Measurements from ENCODE around the gene DMBT1.

DMBT1 gene

DNA sequence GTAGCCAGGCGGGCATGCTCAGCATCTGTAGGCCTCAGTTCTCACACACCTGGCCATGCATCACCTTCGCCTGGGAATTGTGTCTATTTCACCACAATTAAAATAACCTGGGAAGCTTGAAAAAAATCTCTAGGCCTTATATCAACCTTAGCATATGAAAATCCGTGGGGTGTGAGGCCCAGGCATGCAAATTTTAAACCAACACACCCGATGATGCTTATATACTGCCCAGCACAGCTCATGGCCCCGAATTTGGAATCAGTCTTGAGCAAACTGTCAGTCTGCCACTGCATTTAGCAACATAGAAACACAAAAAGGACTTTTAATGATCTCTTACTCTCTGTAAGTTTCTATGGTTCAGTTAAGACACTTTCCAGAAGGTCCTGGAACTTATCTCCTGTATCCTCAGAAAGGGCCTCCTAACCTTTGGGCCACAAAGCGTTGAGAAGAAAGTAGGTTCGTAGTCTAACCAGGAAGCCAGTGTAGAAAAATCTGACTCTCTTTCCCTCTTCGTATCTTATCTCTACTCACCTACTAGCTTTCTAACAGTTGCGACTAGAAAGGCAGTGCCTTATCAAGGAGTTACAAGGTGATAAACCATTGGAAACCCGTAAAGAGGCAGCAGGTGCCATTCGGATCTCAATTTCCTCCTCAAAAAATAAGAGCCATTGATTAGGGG is 12.0 kb upstream of the DMBT1 start:
- no peak for DNase-seq (ENCODE audit: low read depth, low spot score)

DNA sequence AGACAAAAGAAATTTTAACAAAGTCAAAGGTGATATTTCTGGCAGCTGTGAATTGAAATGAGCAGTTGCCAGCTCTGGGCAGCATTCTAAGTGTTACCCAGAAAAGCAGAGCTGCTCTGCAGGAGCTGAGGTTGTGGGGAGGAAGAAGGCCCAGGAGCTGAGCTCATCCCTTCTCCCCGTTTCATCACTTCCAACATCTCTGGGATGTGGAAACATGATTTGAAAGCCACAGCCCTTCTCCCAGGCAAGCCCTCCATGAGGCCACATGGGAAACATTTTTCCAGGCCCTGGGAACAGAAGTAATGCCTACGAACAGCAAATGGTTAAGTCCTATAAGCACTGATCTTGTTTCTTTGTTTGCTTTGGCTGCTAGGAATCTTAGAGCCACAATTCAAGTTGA is 10.9 kb upstream of the DMBT1 start:
- DNase-seq (ENCODE audit: low read depth, low spot score), result no peak

DNA sequence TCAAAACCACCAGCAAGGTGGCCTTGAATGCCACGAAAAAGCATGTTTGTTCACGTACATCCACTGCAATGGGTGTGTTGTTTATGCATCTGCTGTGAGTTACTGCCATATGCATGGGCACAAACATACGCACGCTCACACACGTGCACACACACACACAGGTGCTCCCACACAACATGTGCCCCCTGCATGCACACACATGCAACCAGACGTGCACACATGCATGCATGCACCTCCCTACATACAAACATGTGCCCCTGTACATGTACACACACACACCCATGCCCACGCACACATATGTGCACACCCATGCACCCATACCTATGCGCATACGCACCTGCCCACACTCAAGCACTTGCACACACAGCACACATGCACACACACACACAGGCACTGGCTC is 10.1 kb upstream of the DMBT1 start:
- DNase-seq (ENCODE audit: low read depth, low spot score), result no peak

DNA sequence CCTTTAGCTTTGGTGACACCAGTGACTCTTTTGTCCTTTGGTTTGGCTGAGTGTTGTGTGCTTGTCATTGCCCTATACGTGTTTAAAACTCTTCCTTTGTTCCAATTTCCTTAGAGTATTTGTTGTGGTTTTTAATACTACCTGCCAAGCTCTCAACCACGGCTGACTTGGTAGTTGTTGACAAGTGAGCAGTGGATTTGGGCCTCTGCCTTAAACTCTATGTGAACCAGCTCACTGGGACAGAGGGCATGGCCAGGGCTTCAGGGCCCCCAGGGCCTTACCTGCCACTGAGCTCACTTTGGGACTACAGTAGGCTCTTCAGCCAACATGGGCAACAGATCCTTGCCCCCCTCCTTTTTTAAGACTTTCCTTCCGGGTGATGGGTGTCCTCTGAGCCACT is 9.6 kb upstream of the DMBT1 start:
- no peak for DNase-seq (ENCODE audit: low read depth, low spot score)

DNA sequence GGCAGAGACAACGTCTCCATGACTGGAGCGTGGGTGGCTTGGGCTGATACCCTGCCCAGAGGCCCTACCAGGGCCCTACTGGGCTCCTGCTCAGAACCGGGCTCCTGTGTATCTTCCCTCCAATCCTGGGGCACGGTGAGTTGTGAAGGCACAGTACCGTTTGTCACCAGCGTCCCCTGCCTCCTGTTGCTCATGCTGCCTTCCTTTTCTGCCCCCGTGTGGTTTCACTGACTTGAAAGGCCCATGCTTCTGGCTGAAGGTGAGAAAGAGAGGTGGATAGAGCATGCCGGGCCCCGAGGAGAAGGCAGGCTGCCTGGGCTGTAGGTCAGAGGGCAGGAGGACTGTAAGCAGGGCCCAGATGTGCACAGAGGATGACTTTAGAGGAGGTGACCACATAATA is 9.1 kb upstream of the DMBT1 start:
- DNase-seq (ENCODE audit: low read depth, low spot score), result no peak

DNA sequence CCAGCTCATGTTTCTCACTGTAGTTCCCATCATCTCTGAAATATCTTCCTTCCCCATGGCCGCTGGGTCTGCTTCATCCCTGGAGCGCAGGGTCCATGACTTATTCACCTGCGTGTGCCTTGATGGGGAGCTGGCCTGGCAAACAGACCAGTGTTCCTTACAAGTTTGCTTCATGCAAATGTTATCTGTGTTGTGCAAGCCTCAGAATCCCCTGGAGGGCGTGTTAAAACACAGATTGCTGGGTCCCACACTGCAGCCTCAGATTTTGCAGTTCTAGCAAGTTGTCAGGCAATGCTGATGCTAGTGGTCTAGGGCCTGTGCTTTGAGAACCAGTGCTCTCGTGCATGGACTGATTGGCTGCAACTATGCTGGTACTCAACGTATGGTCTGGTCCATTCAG is 7.2 kb upstream of the DMBT1 start:
- no peak for DNase-seq (ENCODE audit: low read depth, low spot score)

DNA sequence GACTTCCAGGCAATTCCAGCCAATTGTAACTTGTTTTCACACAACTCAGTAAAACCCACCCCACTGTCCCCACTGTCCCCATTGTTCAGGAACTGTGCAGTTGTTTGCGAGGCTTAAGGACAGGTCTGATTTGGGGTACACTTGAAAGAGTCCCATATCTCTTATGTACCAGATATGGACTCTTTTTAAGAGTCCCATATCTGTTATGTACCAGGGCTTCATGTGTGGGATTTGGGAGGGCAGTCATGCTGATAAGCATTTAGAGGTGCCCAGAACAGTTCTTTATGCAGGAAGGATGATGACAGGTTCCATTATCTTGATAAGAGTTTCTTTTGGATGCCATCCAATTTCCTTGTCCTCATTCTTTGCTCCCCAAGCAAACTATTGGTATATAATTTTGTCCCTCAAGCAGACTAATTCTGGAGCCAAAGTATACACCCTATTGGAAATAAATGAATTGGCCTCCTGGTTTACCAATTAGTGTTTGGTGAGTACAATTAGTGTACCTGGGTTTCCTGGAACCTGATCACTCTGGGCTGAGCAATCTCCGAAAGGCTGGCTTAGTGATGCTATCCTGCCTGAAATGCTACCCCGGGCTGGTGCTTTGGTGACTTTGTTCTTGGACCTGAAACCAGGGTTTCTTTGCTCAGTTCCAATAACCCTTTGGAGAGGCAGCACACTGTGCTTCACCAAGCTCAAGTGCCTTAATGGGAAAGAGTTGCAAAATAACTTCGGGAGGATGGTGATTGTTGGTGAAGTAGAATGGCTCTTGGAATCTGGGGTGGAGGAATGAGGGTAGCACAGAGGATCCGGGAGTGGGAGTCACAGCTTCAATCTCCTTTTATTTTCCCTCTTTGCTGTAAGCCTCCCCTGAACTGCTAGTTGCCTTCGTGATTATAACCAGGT is 6.2 kb upstream of the DMBT1 start:
- DNase-seq (ENCODE audit: low read depth, low spot score), result no peak

DNA sequence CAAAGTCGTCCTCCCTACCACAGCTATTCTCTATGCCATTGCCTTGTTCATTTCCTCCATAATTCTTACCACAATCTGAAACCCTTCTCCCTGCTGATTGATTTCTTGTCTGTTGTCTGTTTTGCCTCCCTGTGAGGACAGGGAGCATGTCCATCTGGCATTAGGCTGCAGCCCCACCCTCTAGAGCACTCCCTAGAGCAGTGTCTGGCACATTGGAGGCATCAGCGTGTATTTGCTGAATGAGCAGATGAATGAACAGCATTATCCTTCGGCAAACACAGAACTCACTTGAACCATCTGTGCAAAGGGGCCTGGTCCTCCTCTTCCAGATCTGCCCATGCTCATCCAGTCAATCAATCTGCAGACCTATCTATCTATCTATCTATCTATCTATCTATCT is 5.1 kb upstream of the DMBT1 start:
- DNase-seq (ENCODE audit: low read depth, low spot score), result no peak

DNA sequence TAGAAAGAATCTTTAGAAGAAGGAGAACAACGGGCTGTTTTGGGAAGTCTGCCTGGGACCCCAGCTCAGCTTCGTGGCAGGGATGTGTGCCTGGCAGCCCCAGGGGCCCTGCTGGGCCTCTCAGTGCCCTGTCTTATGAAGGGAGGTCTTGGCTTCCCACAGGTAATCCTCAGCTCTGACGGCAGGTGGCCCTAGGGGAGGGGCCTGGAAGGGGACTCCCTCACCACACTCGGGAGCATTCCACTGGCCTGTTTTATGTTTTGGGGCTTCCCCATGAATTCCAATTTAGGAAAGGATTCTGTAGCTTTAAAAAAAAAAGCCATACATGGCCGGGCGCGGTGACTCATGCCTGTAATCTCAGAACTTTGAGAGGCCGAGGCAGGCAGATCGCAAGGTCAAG is 3.0 kb upstream of the DMBT1 start:
- no peak for DNase-seq (ENCODE audit: low read depth, low spot score)

DNA sequence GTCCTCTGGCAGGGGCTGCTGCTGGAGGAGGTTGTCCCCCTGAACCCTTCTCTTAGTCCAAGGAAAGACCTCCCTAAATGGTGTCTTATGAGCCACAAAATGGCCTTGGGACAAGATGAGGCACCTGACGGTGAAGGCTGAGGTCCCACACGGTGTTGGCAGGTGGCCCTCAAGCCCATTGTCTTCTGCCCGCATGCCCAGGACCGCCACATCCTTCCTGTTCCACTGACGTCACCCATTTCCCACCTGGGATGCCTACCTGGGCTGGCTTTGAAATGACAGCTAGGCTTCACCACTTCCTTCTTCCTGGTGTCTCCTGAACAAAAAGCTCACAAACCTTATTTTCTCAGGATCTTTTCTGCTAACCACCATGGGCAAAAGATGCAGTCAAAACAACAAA is 2.1 kb upstream of the DMBT1 start:
- no peak for DNase-seq (ENCODE audit: low read depth, low spot score)

DNA sequence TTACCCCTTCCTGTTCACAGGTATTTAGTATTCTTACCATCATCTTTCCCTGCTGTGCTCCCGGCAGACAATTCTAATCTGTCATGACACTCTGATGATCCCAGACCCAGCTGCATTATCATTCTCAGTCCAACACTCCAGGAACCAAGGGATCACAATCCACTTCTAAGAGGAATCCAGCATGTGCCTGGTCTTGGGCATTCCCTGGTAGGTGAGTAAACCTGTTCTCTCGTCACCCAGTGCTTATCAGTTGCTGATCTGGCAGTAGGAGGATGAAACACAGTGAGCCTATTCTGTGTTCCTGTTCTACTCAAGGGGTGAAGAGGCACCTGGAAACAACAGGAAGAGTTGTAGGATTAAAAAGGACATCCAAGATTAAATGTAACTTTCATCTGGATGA is 1.3 kb upstream of the DMBT1 start:
- no peak for DNase-seq (ENCODE audit: low read depth, low spot score)

DNA sequence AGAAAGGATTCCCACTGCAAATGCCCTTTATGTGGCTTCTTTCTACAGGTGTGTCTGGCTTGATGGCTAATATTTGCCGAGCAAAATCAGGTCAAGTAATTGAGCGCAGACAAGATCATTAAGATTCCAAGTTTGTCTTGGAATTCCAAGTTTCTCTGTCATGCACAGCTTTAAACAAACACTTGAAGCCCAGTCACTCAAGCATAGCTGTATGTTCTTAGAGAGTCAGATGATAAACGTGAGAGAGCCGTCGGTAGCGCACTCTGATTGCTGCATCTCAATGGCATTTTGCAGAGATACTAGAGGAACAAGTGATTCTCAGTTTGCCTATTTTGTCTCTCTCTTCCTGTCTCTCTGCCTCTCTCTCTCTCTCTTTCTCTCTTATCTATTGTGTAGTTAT is 658 bp downstream of the DMBT1 start:
- DNase-seq (ENCODE audit: low read depth, low spot score), result no peak

DNA sequence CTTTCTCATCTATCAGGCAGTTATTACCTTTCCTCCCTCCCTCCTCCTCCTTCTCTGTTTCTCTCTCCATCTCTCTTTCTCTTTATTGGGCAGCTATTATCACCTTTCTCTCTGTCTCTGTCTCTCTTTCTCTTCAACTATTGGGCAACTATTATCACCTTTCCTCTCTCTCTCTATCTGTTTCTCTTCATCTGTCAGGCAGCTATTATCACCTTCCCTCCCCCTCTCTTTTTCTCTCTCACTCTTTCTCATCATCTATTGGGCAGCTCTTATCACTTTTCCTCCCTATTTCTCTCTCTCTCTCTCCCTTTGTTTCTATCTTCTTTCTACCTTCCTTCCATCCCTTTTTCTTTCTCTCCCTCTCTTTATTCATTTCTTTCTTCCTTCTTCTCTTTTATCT is 1.2 kb downstream of the DMBT1 start:
- DNase-seq (ENCODE audit: low read depth, low spot score), result no peak

DNA sequence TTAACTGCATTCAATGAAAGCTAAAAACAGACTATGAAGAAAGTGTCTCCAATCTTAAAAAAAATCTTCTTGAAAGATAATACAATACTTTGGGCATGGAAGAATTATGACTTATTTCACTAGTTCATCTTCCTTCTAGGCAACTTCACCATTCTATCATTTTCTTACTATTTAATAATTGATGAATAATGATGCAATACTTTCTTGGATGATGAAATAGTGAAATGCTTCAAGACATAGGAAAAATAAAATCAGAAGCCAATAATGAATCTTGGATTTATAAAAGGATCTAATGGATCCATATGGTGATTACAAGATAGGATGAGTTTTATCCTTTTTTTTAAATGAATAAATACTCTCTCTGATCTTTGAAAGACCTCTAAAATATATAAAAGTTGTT is 4.4 kb downstream of the DMBT1 start:
- no peak for DNase-seq (ENCODE audit: low read depth, low spot score)

DNA sequence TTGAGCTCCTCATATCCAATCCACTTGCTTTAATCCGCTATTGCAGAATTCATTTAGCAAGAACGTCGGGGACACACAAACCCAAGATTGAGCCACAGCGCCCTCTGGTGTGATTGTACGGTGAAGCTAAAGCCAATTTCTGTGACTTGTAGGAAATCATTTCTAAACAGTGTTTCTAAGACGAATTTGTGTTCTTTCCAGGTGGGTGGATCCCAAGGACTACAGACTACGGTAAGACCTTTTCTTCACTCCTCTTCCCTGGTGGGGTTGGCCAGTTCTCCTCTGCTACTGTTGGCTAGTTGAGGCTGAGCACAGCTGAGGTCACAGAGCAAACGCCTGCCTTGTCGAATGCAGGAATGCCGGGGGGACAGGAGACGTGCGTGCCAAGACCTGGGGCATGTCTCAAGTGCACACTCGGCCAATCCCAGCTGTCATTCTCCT is 5.2 kb downstream of the DMBT1 start:
- peak; percentile 52 for DNase-seq (ENCODE audit: low read depth, low spot score)

DNA sequence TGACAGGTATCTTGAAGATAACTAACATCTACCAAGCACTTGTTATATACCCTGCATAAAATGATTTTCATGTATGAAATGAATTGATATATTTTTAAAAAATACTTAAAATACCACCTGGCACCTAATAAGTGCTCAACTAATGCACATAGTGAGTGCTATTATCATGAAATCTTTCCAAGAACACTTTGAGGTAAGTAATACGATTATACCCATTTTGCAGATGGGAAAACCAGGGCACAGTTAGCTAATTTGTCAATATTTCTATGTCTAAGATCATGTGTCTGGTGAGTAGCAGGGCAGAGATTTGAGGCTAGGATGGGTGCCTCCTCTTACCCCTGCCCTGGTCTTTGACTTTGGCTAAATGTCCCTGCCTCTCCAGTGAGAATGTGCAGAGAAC is 6.1 kb downstream of the DMBT1 start:
- no peak for DNase-seq (ENCODE audit: low read depth, low spot score)

DNA sequence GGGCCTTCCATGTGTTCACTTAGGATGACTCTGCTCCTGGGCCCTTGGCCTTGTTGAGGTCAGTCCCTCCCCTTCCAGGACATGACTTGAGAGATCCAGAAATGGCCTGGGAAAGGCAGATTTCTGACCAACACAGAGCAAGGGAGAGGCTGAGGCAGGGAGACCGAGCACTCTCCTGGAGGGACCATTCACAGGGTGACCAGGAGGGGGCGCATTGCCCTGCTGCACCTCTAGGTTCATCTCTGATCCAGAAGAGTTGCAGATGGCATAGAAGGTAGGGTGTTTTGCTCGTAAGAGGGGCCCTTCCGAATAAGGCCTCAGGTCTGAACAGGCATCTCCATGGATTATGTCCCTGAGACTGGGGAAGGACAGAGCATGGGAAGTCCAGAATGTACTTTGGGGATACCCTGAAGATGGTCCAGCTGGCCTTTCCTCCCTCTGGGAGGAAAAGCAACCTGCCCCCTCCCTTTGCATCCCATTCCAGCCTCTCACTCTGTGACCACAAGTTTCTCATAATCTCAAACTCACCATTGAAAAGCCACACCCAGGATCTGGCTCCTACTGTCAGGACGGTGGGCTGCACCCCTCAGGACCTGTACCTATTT is 6.6 kb downstream of the DMBT1 start:
- DNase-seq (ENCODE audit: low read depth, low spot score), result no peak

DNA sequence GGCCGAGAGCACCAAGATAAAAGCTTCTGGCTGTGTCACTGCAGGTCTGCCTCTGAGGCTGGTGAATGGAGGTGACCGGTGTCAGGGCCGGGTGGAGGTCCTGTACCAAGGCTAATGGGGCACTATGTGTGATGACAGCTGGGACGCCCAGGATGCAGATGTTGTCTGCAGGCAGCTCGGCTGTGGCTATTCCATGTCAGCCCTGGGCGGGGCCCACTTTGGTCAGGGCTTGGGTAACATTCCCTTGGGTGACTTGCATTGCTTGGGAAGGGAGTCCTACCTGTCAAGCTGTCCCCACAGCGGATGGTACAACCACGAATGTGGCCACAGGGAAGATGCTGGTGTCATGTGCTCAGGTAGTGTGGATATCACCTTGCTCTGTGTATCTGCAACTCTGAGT is 8.0 kb downstream of the DMBT1 start:
- no peak for DNase-seq (ENCODE audit: low read depth, low spot score)

DNA sequence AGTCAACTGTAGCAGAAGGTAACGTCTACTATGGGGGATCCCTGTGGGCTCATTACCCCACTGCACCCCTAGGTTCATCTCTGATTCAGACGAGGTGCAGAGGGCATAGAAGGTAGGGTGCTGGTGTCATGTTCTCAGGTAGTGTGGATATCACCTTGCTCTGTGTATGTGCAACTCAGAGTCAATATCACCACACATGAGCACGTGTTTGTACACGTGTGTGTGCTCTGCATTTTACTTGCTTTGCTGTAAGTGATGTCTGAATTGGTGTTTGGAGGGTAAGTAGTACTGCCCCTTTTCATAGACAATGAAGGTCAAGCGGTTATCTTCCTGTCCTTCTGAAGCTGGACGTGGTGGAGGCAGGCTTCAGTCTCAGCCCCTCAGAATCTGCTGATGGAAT is 10.4 kb downstream of the DMBT1 start:
- DNase-seq (ENCODE audit: low read depth, low spot score), result no peak

DNA sequence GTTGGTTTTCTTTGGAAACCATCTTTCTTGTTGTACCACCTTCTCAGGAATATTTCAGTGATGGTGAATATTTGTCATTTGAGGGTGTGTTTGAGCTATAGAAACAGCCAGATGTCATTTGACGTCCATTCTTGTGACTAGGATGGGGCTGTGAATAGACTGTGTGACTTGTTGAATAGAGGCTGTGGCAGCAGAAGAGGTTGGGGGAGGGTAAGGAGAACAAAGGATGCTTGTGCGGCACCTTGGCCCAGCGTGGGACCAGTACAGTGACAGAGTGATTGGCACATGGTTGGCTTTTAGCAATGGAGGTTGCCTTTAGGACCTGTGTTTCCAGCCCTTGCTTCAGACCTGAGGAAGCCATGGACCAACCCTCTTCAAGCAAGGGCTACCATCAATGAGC is 11.3 kb downstream of the DMBT1 start:
- DNase-seq (ENCODE audit: low read depth, low spot score), result no peak

DNA sequence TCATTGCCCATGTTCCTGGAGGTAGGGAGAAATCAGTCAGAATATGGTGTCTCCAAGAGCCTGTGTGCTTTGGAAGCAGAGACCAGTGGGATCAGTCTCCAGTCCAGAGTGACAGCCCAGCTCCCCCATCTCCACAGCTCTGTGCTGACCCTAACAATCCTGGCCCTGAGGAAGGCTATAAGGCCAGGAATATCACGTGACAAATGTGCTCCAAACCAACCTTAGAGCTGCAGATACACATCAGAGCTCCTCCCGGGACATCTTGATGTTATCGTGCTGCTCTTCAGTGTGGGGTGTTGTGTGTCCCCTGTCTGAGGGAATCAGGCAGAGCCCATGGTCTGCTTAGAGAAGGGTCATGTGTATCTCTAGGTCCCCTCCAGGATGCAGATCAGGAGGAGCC is 15.2 kb downstream of the DMBT1 start:
- DNase-seq (ENCODE audit: low read depth, low spot score), result no peak

DNA sequence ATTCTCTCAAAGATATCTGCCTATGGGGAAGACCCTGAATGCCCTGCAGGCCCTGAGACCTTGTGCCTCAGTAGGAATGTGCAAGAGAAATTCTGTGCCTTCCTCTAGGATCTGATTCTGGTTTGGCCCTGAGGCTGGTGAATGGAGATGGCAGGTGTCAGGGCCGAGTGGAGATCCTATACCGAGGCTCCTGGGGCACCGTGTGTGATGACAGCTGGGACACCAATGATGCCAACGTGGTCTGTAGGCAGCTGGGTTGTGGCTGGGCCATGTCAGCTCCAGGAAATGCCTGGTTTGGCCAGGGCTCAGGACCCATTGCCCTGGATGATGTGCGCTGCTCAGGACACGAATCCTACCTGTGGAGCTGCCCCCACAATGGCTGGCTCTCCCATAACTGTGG is 15.7 kb downstream of the DMBT1 start:
- no peak for DNase-seq (ENCODE audit: low read depth, low spot score)

DNA sequence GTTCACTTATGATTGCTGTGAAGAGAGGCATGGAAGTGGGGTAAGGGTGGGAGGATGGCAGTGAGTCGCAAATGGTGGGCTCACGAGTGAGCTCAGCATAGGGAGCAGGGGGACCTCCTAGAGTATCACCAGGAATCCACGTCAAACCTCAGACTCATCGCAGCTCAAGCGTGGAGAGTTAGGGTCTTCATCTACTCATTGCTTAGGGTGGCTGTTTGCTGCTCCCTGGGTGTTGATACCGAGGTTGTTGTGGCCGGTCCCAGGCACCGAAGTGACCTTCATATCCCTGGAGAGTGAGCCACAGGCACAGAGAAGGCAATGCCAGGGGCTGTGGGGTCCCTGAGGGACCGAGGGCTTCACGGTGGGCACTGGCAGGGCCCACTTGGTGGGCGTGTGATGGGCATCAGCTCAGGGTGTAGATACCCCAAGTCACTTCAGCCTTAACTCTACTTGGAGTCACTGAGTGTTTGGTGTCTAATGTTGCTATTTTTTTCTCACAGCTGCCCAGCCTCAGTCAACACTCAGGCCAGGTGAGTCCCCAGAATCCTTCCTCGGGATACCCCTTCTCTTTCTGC is 16.8 kb downstream of the DMBT1 start:
- no peak for DNase-seq (ENCODE audit: low read depth, low spot score)
